GM12865 (cell line): Measurements from ENCODE around the gene TBCB.

Experiments used
- DNase-seq: peaks from one replicate; pipeline ENCODE4 v3.0.0; 2010; ENCODE audit warnings: low read depth
- H3K4me3 ChIP-seq: 2 replicates; pipeline ENCODE4 v1.5.1; 2011; ENCODE audit warnings: mild to moderate bottlenecking, low read depth, low read length, control low read depth
- CTCF ChIP-seq: IDR thresholded peaks from 2 replicates; pipeline ENCODE4 v1.5.1; 2011; ENCODE audit warnings: low read length, control low read depth, low read depth, inconsistent platforms; ENCODE audit not compliant: insufficient read depth; ENCODE audit errors: missing control alignments

The TBCB gene

GRCh38 chr19:36100476-36100875 is 14.8 kb upstream of the TBCB start:
- DNase-seq, result no peak
- no peak for TF ChIP-seq CTCF
- H3K4me3 ChIP-seq, result no peak overlapping the region

GRCh38 chr19:36101550-36102327 is 13.5 kb upstream of the TBCB start:
- no peak overlapping the region for H3K4me3 ChIP-seq
- no peak for DNase-seq
- no peak for TF ChIP-seq CTCF

GRCh38 chr19:36103040-36103626 is 12.1 kb upstream of the TBCB start:
- TF ChIP-seq CTCF, result no peak
- H3K4me3 ChIP-seq, result no peak overlapping the region
- DNase-seq, result no peak

GRCh38 chr19:36103842-36104552 is 11.3 kb upstream of the TBCB start:
- no peak for TF ChIP-seq CTCF
- no peak for DNase-seq
- no peak overlapping the region for H3K4me3 ChIP-seq

GRCh38 chr19:36106441-36106840 is 8.8 kb upstream of the TBCB start:
- no peak for TF ChIP-seq CTCF
- no peak for DNase-seq
- H3K4me3 ChIP-seq, result no peak overlapping the region

- DNase-seq, result no peak
- no peak for TF ChIP-seq CTCF
- H3K4me3 ChIP-seq, result no peak overlapping the region
These were observed 8.3 kb upstream of the TBCB start for GRCh38 chr19:36106991-36107390.
